ENCODE results near the gene C16orf46. TPM values are rescaled to one million over a fixed set of nuclear protein-coding genes. Genes with fewer than 3 reads are reported as not detected.

Gene C16orf46
- total and polyA plus RNA-seq, 2 of the 13 experiments (the other 11 are each of a cell fraction or from before 2014, with no cell fraction given): 0.38 to 0.55 TPM

DNA sequence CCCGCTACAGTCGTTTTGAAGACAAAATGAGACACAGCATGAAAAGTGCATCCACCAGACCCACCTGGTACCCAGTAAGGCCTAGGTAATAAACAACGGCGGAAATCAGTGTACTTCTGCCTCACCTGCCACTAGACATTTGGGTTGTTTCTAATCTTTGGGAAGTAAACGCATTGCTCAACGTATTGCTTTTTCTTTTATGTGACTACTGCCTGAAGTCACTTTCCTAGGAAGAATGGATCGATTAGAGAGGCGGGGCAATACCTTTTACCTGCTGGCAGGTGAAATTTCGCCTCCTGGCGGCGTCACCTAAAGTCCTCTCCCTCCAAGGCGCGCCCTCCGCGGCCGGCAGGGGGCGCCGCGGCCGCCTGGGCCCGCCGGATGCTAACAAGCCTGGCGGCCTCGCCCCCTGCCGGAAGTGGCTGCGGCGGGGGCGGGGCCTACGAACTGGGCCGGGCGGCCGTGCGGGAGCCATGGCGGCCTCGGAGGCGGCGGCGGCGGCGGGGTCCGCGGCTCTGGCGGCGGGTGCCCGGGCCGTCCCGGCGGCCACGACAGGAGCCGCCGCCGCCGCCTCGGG, 41.6 kb downstream of the C16orf46 start, which contains the start of gene ATMIN (continued):
- TF ChIP-seq, protein P1, sequence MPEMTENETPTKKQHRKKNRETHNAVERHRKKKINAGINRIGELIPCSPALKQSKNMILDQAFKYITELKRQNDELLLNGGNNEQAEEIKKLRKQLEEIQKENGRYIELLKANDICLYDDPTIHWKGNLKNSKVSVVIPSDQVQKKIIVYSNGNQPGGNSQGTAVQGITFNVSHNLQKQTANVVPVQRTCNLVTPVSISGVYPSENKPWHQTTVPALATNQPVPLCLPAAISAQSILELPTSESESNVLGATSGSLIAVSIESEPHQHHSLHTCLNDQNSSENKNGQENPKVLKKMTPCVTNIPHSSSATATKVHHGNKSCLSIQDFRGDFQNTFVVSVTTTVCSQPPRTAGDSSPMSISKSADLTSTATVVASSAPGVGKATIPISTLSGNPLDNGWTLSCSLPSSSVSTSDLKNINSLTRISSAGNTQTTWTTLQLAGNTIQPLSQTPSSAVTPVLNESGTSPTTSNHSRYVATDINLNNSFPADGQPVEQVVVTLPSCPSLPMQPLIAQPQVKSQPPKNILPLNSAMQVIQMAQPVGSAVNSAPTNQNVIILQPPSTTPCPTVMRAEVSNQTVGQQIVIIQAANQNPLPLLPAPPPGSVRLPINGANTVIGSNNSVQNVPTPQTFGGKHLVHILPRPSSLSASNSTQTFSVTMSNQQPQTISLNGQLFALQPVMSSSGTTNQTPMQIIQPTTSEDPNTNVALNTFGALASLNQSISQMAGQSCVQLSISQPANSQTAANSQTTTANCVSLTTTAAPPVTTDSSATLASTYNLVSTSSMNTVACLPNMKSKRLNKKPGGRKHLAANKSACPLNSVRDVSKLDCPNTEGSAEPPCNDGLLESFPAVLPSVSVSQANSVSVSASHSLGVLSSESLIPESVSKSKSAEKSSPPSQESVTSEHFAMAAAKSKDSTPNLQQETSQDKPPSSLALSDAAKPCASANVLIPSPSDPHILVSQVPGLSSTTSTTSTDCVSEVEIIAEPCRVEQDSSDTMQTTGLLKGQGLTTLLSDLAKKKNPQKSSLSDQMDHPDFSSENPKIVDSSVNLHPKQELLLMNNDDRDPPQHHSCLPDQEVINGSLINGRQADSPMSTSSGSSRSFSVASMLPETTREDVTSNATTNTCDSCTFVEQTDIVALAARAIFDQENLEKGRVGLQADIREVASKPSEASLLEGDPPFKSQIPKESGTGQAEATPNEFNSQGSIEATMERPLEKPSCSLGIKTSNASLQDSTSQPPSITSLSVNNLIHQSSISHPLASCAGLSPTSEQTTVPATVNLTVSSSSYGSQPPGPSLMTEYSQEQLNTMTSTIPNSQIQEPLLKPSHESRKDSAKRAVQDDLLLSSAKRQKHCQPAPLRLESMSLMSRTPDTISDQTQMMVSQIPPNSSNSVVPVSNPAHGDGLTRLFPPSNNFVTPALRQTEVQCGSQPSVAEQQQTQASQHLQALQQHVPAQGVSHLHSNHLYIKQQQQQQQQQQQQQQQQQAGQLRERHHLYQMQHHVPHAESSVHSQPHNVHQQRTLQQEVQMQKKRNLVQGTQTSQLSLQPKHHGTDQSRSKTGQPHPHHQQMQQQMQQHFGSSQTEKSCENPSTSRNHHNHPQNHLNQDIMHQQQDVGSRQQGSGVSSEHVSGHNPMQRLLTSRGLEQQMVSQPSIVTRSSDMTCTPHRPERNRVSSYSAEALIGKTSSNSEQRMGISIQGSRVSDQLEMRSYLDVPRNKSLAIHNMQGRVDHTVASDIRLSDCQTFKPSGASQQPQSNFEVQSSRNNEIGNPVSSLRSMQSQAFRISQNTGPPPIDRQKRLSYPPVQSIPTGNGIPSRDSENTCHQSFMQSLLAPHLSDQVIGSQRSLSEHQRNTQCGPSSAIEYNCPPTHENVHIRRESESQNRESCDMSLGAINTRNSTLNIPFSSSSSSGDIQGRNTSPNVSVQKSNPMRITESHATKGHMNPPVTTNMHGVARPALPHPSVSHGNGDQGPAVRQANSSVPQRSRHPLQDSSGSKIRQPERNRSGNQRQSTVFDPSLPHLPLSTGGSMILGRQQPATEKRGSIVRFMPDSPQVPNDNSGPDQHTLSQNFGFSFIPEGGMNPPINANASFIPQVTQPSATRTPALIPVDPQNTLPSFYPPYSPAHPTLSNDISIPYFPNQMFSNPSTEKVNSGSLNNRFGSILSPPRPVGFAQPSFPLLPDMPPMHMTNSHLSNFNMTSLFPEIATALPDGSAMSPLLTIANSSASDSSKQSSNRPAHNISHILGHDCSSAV (CRISPR knock-in tag; IDR thresholded peaks at IDR 0.05; ENCODE audit: borderline replicate concordance): no peak
- TF ChIP-seq PRPF4 (IDR thresholded peaks at IDR 0.05; ENCODE audit: low read depth, low read length, poor library complexity, severe bottlenecking) (no peak), ESRRA (CRISPR knock-in tag; IDR thresholded peaks at IDR 0.05; ENCODE audit: low read depth) (no peak; the same call in none of the 2 replicates), ZNF792 (CRISPR knock-in tag; IDR thresholded peaks at IDR 0.05) (no peak), NAIF1 (CRISPR knock-in tag; IDR thresholded peaks at IDR 0.05; ENCODE audit: borderline replicate concordance) (no peak), PITX1 (CRISPR knock-in tag; IDR thresholded peaks at IDR 0.05) (no peak), JUN (CRISPR knock-in tag; IDR thresholded peaks at IDR 0.05) (no peak), ZBTB7A (CRISPR knock-in tag; IDR thresholded peaks at IDR 0.05) (no peak), ZBTB8A (CRISPR knock-in tag; IDR thresholded peaks at IDR 0.05; ENCODE audit: borderline replicate concordance, low read depth) (no peak), ZNF530 (CRISPR knock-in tag; IDR thresholded peaks at IDR 0.05; ENCODE audit: low read depth) (no peak), ZNF263 (CRISPR knock-in tag; IDR thresholded peaks at IDR 0.05) (no peak), ZNF383 (CRISPR knock-in tag; IDR thresholded peaks at IDR 0.05; ENCODE audit: borderline replicate concordance) (no peak), ZNF577 (CRISPR knock-in tag; IDR thresholded peaks at IDR 0.05; ENCODE audit: borderline replicate concordance, low read depth) (no peak), ZNF343 (CRISPR knock-in tag; IDR thresholded peaks at IDR 0.05) (no peak), ARID2 (CRISPR knock-in tag; IDR thresholded peaks at IDR 0.05; ENCODE audit: borderline replicate concordance) (no peak), TCF12 (IDR thresholded peaks at IDR 0.05) (no peak), TCF12 (CRISPR knock-in tag; IDR thresholded peaks at IDR 0.05) (no peak)
- TF ChIP-seq, protein P2, sequence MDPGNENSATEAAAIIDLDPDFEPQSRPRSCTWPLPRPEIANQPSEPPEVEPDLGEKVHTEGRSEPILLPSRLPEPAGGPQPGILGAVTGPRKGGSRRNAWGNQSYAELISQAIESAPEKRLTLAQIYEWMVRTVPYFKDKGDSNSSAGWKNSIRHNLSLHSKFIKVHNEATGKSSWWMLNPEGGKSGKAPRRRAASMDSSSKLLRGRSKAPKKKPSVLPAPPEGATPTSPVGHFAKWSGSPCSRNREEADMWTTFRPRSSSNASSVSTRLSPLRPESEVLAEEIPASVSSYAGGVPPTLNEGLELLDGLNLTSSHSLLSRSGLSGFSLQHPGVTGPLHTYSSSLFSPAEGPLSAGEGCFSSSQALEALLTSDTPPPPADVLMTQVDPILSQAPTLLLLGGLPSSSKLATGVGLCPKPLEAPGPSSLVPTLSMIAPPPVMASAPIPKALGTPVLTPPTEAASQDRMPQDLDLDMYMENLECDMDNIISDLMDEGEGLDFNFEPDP (CRISPR knock-in tag; conservative IDR thresholded peaks at IDR 0.05): no peak

Data from HepG2 (cell line).